Measurements from ENCODE around the gene AIFM3. TPM values are rescaled to one million over a fixed set of nuclear protein-coding genes. Genes with fewer than 3 reads are reported as not detected.

AIFM3 gene
- total RNA-seq, 1 donor = 0.72 TPM

- Histone ChIP-seq H3K27ac (ENCODE audit: low read depth, low read length) (peak overlapping the region; percentile 98), H3K27me3 (ENCODE audit: insufficient read depth, low read length) (no peaks in the 10 kb centered on the region), H2AFZ (ENCODE audit: low read length) (no peak overlapping the region), H3K4me2 (ENCODE audit: insufficient read depth, low read length) (peak overlapping the region; percentile 98), H4K20me1 (ENCODE audit: insufficient read depth, low read length) (peaks cover 11% of the 10 kb centered on the region), H3K9me3 (ENCODE audit: low read depth, low read length) (no peaks in the 10 kb centered on the region), H3K36me3 (ENCODE audit: insufficient read depth, low read length) (peaks cover 36% of the 10 kb centered on the region), H3K4me1 (ENCODE audit: insufficient read depth, low read length) (peaks cover 26% of the 10 kb centered on the region), H3K79me2 (ENCODE audit: insufficient read depth, low read length) (peaks cover 31% of the 10 kb centered on the region), H3K4me3 (ENCODE audit: insufficient read depth, low read length) (peak overlapping the region; percentile 82)
- peak; percentile 80 for DNase-seq (ENCODE audit: insufficient read length, low spot score, missing footprints)
- TF ChIP-seq, protein P1, sequence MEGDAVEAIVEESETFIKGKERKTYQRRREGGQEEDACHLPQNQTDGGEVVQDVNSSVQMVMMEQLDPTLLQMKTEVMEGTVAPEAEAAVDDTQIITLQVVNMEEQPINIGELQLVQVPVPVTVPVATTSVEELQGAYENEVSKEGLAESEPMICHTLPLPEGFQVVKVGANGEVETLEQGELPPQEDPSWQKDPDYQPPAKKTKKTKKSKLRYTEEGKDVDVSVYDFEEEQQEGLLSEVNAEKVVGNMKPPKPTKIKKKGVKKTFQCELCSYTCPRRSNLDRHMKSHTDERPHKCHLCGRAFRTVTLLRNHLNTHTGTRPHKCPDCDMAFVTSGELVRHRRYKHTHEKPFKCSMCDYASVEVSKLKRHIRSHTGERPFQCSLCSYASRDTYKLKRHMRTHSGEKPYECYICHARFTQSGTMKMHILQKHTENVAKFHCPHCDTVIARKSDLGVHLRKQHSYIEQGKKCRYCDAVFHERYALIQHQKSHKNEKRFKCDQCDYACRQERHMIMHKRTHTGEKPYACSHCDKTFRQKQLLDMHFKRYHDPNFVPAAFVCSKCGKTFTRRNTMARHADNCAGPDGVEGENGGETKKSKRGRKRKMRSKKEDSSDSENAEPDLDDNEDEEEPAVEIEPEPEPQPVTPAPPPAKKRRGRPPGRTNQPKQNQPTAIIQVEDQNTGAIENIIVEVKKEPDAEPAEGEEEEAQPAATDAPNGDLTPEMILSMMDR (IDR thresholded peaks at IDR 0.05; ENCODE audit: extremely low read depth, low read depth, low read length) = peak; percentile 12
Observed at GRCh38 chr22:21000207-21000986, 33.3 kb downstream of the AIFM3 start.

DNA sequence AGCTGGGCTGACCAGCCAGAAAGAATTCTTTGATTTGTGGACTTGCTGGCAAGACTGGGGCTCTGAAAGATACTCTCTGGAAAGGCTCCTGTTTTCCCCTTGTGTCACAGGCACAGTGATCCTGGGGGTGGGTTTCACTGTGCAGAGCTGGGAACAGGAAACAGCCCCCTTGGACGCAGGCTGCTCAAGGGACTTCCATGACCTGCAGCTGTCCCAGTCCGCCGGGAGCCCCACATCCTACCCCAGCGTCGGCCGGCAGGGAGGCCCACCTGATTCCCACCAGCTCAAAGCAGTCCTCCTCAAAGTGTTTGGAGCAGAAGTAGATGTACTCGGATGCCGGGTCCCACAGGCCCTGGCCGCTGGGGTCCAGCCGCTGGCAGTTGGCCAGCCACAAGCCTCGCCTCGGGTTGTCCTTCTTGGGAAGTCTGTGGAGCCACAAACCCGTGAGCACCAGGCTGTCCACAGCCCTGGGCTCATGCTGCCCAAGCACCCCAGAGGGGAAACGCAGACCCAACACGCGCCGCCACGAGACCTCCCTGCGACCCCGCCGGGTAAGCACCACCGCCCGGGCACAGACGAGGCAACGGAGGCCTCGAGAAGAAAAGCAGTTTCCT is 34.0 kb downstream of the AIFM3 start:
- Histone ChIP-seq H4K20me1 (ENCODE audit: insufficient read depth, low read length) (peaks cover 11% of the 10 kb centered on the region), H2AFZ (ENCODE audit: low read length) (peak overlapping the region; percentile 76), H3K4me1 (ENCODE audit: insufficient read depth, low read length) (peaks cover 26% of the 10 kb centered on the region), H3K4me3 (ENCODE audit: insufficient read depth, low read length) (peak overlapping the region; percentile 82), H3K79me2 (ENCODE audit: insufficient read depth, low read length) (peaks cover 31% of the 10 kb centered on the region), H3K36me3 (ENCODE audit: insufficient read depth, low read length) (peaks cover 34% of the 10 kb centered on the region), H3K9me3 (ENCODE audit: low read depth, low read length) (no peaks in the 10 kb centered on the region), H3K27ac (ENCODE audit: low read depth, low read length) (peak overlapping the region; percentile 98), H3K4me2 (ENCODE audit: insufficient read depth, low read length) (peak overlapping the region; percentile 98), H3K27me3 (ENCODE audit: insufficient read depth, low read length) (no peaks in the 10 kb centered on the region)
- TF ChIP-seq, protein P1 (IDR thresholded peaks at IDR 0.05; ENCODE audit: extremely low read depth, low read depth, low read length) = peak; percentile 3
- peak; percentile 84 for DNase-seq (ENCODE audit: insufficient read length, low spot score, missing footprints)

GRCh38 chr22:21001601-21002325 is 34.7 kb downstream of the AIFM3 start, which contains the start of gene THAP7:
Gene THAP7, minus strand, starts transcription at chr22:21002118. Its CDS starts 207 bp downstream, at chr22:21001911.
- no peaks in the 10 kb centered on the region for H3K27me3 ChIP-seq (ENCODE audit: insufficient read depth, low read length)
- peak within 1 kb of the TSS; percentile 82 for H3K4me3 ChIP-seq (ENCODE audit: insufficient read depth, low read length)
- peak within 1 kb of the TSS; percentile 98 for H3K4me2 ChIP-seq (ENCODE audit: insufficient read depth, low read length)
- H3K4me1 ChIP-seq (ENCODE audit: insufficient read depth, low read length) = peaks cover 26% of the 10 kb centered on the region
- peak within 1 kb of the TSS; percentile 98 for H3K27ac ChIP-seq (ENCODE audit: low read depth, low read length)
- H3K36me3 ChIP-seq (ENCODE audit: insufficient read depth, low read length) = peaks cover 32% of the 10 kb centered on the region
- peak within 1 kb of the TSS; percentile 85 for H2AFZ ChIP-seq (ENCODE audit: low read length)
- H3K9me3 ChIP-seq (ENCODE audit: low read depth, low read length) = no peaks in the 10 kb centered on the region
- TF ChIP-seq, protein P1 (IDR thresholded peaks at IDR 0.05; ENCODE audit: extremely low read depth, low read depth, low read length) = no peak
- peak; percentile 99 for DNase-seq (ENCODE audit: insufficient read length, low spot score, missing footprints)
- H3K79me2 ChIP-seq (ENCODE audit: insufficient read depth, low read length) = peaks cover 31% of the 10 kb centered on the region
- H4K20me1 ChIP-seq (ENCODE audit: insufficient read depth, low read length) = peaks cover 11% of the 10 kb centered on the region

Data from osteoblast (primary cell).